Testis (tissue), 2 donors: ENCODE measurements around the gene RUNX1.

ENCODE experiments used
- POLR2A ChIP-seq: fragments of 450-650 bp; IDR thresholded peaks from one replicate; pipeline ENCODE4 v1.6.1; 2017; ENCODE audit warnings: antibody characterized with exemption, mild to moderate bottlenecking, moderate library complexity
- TF ChIP-seq, protein P1 (sequence below), 3 experiments: fragments of 450-650 bp in 2 of 3; fragments of 200-600 bp in 1 of 3; sonication (generic) in 1 of 3; IDR thresholded peaks; one replicate each; pipeline ENCODE4 v1.5.1; 2016 to 2019; ENCODE audit warnings: antibody characterized with exemption in 3 of 3, mild to moderate bottlenecking in 2 of 3, moderate library complexity in 1 of 3

DNA sequence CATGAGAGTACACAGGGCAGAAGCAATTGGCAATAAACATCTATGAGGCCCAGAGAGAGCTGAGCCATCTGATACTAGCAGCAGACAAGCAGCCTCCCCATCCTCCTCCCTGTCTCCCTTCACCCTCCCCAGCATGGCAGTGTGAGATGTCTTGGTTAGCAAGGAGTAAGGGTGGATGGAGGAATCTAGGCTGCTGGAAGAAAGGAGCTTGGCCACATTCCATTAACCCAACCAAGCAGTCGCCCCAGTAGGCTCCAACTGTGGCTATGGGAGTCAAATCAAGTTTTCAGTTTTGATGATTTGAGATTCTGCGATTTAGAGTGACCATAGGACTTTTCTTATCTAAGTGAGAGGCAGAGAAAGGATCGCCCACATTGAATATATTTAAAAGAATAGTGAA is 12.9 kb upstream of the RUNX1 start:
- TF ChIP-seq, protein P1, sequence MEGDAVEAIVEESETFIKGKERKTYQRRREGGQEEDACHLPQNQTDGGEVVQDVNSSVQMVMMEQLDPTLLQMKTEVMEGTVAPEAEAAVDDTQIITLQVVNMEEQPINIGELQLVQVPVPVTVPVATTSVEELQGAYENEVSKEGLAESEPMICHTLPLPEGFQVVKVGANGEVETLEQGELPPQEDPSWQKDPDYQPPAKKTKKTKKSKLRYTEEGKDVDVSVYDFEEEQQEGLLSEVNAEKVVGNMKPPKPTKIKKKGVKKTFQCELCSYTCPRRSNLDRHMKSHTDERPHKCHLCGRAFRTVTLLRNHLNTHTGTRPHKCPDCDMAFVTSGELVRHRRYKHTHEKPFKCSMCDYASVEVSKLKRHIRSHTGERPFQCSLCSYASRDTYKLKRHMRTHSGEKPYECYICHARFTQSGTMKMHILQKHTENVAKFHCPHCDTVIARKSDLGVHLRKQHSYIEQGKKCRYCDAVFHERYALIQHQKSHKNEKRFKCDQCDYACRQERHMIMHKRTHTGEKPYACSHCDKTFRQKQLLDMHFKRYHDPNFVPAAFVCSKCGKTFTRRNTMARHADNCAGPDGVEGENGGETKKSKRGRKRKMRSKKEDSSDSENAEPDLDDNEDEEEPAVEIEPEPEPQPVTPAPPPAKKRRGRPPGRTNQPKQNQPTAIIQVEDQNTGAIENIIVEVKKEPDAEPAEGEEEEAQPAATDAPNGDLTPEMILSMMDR (IDR thresholded peaks at IDR 0.05), result no peak
- TF ChIP-seq POLR2A, result no peak
